ENCODE data around the gene BAIAP2L2. TPM values are rescaled to one million over a fixed set of nuclear protein-coding genes. Genes with fewer than 3 reads are reported as not detected.
"Not testable (repeated sequence)": the region's sequence is repeated elsewhere in the genome, so short reads cannot be mapped to it uniquely, and the experiment has no call there.

Gene BAIAP2L2
- total RNA-seq, 1 donor from 2014 or later, result 0.09 TPM

- intact Hi-C loops (cut with micrococcal nuclease), result no loop called here
Measured at GRCh38 chr22:38125038-38125610, 14.6 kb upstream of the BAIAP2L2 start.

GRCh38 chr22:38124236-38124974 lies 13.9 kb upstream of the BAIAP2L2 start:
- no peaks in the 10 kb centered on the region for H3K27me3 Mint-ChIP-seq (ENCODE audit: low read depth)
- no peaks in the 10 kb centered on the region for H3K36me3 Mint-ChIP-seq (ENCODE audit: low read depth)
- peaks cover 3% of the 10 kb centered on the region for H3K4me1 Mint-ChIP-seq (ENCODE audit: low read depth)
- H3K9me3 Mint-ChIP-seq, result no peaks in the 10 kb centered on the region
- H3K27ac Mint-ChIP-seq, result no peak overlapping the region
- intact Hi-C loops (cut with micrococcal nuclease), result no loop called here
- no peak overlapping the region for H3K4me3 Mint-ChIP-seq (ENCODE audit: low read depth)
- no peak for DNase-seq (ENCODE audit: low spot score)

More at GRCh38 chr22:38125038-38125610, 14.6 kb upstream of the BAIAP2L2 start:
- Mint-ChIP-seq H3K4me1 (ENCODE audit: low read depth) (peaks cover 3% of the 10 kb centered on the region), H3K9me3 (no peaks in the 10 kb centered on the region), H3K27ac (no peak overlapping the region), H3K4me3 (ENCODE audit: low read depth) (no peak overlapping the region), H3K36me3 (ENCODE audit: low read depth) (no peaks in the 10 kb centered on the region), H3K27me3 (ENCODE audit: low read depth) (no peaks in the 10 kb centered on the region)
- no peak for DNase-seq (ENCODE audit: low spot score)

GRCh38 chr22:38122616-38123015 lies 12.1 kb upstream of the BAIAP2L2 start:
- H3K4me3 Mint-ChIP-seq (ENCODE audit: low read depth), result no peak overlapping the region
- H3K27me3 Mint-ChIP-seq (ENCODE audit: low read depth), result no peaks in the 10 kb centered on the region
- H3K4me1 Mint-ChIP-seq (ENCODE audit: low read depth), result peaks cover 3% of the 10 kb centered on the region
- H3K9me3 Mint-ChIP-seq, result no peaks in the 10 kb centered on the region
- H3K36me3 Mint-ChIP-seq (ENCODE audit: low read depth), result no peaks in the 10 kb centered on the region
- intact Hi-C loops (cut with micrococcal nuclease), result no loop called here
- no peak overlapping the region for H3K27ac Mint-ChIP-seq
- no peak for DNase-seq (ENCODE audit: low spot score)

- H3K27ac Mint-ChIP-seq, result no peak overlapping the region
- H3K4me3 Mint-ChIP-seq (ENCODE audit: low read depth), result no peak overlapping the region
- intact Hi-C loops (cut with micrococcal nuclease), result no loop called here
- no peak for DNase-seq (ENCODE audit: low spot score)
- H3K9me3 Mint-ChIP-seq, result no peaks in the 10 kb centered on the region
- peaks cover 3% of the 10 kb centered on the region for H3K4me1 Mint-ChIP-seq (ENCODE audit: low read depth)
- H3K36me3 Mint-ChIP-seq (ENCODE audit: low read depth), result no peaks in the 10 kb centered on the region
- no peaks in the 10 kb centered on the region for H3K27me3 Mint-ChIP-seq (ENCODE audit: low read depth)
Measured at GRCh38 chr22:38120359-38121110, 10.1 kb upstream of the BAIAP2L2 start.

GRCh38 chr22:38118747-38119146 lies 8.3 kb upstream of the BAIAP2L2 start:
- H3K4me1 Mint-ChIP-seq (ENCODE audit: low read depth); H3K9me3 Mint-ChIP-seq; DNase-seq (ENCODE audit: low spot score); H3K4me3 Mint-ChIP-seq (ENCODE audit: low read depth); H3K27ac Mint-ChIP-seq; H3K36me3 Mint-ChIP-seq (ENCODE audit: low read depth); H3K27me3 Mint-ChIP-seq (ENCODE audit: low read depth); intact Hi-C loops (cut with micrococcal nuclease): not testable (repeated sequence)

- Mint-ChIP-seq H3K9me3 (no peaks in the 10 kb centered on the region), H3K4me3 (ENCODE audit: low read depth) (no peak overlapping the region), H3K36me3 (ENCODE audit: low read depth) (peaks cover 3% of the 10 kb centered on the region), H3K27ac (no peak overlapping the region), H3K27me3 (ENCODE audit: low read depth) (no peaks in the 10 kb centered on the region), H3K4me1 (ENCODE audit: low read depth) (no peaks in the 10 kb centered on the region)
- intact Hi-C loops (cut with micrococcal nuclease), result no loop called here
- no peak for DNase-seq (ENCODE audit: low spot score)
Measured at GRCh38 chr22:38118182-38118581, 7.7 kb upstream of the BAIAP2L2 start.

GRCh38 chr22:38117556-38117955 lies 7.1 kb upstream of the BAIAP2L2 start:
- H3K4me1 Mint-ChIP-seq (ENCODE audit: low read depth); H3K36me3 Mint-ChIP-seq (ENCODE audit: low read depth); H3K9me3 Mint-ChIP-seq; H3K27ac Mint-ChIP-seq; H3K27me3 Mint-ChIP-seq (ENCODE audit: low read depth); intact Hi-C loops (cut with micrococcal nuclease); H3K4me3 Mint-ChIP-seq (ENCODE audit: low read depth); DNase-seq (ENCODE audit: low spot score): not testable (repeated sequence)

GRCh38 chr22:38115423-38116205 lies 5.1 kb upstream of the BAIAP2L2 start:
- intact Hi-C loops (cut with micrococcal nuclease), result no loop called here
- Mint-ChIP-seq H3K27ac (no peak overlapping the region), H3K36me3 (ENCODE audit: low read depth) (peaks cover 3% of the 10 kb centered on the region), H3K27me3 (ENCODE audit: low read depth) (no peaks in the 10 kb centered on the region), H3K4me3 (ENCODE audit: low read depth) (no peak overlapping the region), H3K9me3 (no peaks in the 10 kb centered on the region), H3K4me1 (ENCODE audit: low read depth) (no peaks in the 10 kb centered on the region)
- no peak for DNase-seq (ENCODE audit: low spot score)

- intact Hi-C loops (cut with micrococcal nuclease), result no loop called here
- Mint-ChIP-seq H3K4me3 (ENCODE audit: low read depth) (no peak overlapping the region), H3K9me3 (no peaks in the 10 kb centered on the region), H3K36me3 (ENCODE audit: low read depth) (peaks cover 3% of the 10 kb centered on the region), H3K4me1 (ENCODE audit: low read depth) (no peaks in the 10 kb centered on the region), H3K27me3 (ENCODE audit: low read depth) (no peaks in the 10 kb centered on the region), H3K27ac (no peak overlapping the region)
- peak; percentile 67 for DNase-seq (ENCODE audit: low spot score)
Measured at GRCh38 chr22:38114484-38115398, 4.3 kb upstream of the BAIAP2L2 start.

- intact Hi-C loops (cut with micrococcal nuclease), result no loop called here
- H3K27ac Mint-ChIP-seq, result no peak overlapping the region
- H3K9me3 Mint-ChIP-seq, result no peaks in the 10 kb centered on the region
- no peak overlapping the region for H3K4me3 Mint-ChIP-seq (ENCODE audit: low read depth)
- H3K27me3 Mint-ChIP-seq (ENCODE audit: low read depth), result no peaks in the 10 kb centered on the region
- H3K36me3 Mint-ChIP-seq (ENCODE audit: low read depth), result peaks cover 3% of the 10 kb centered on the region
- no peaks in the 10 kb centered on the region for H3K4me1 Mint-ChIP-seq (ENCODE audit: low read depth)
- no peak for DNase-seq (ENCODE audit: low spot score)
Measured at GRCh38 chr22:38112381-38112780, 1.9 kb upstream of the BAIAP2L2 start.

GRCh38 chr22:38111925-38112355 lies 1.5 kb upstream of the BAIAP2L2 start:
- H3K27ac Mint-ChIP-seq, result no peak overlapping the region
- H3K9me3 Mint-ChIP-seq, result no peaks in the 10 kb centered on the region
- no peak for DNase-seq (ENCODE audit: low spot score)
- no peaks in the 10 kb centered on the region for H3K4me1 Mint-ChIP-seq (ENCODE audit: low read depth)
- H3K36me3 Mint-ChIP-seq (ENCODE audit: low read depth), result peaks cover 3% of the 10 kb centered on the region
- H3K27me3 Mint-ChIP-seq (ENCODE audit: low read depth), result no peaks in the 10 kb centered on the region
- H3K4me3 Mint-ChIP-seq (ENCODE audit: low read depth), result no peak overlapping the region
- intact Hi-C loops (cut with micrococcal nuclease), result no loop called here

All from activated T-helper 2 cell treated with anti-CD3 and anti-CD28 coated beads, Interferon-gamma antibody, Interleukin-2, Interleukin-4, amounts not matched to agents 10 μg/mL and 5 μg/mL and 100 μg/mL, durations not matched to agents 14 hours and 24 hours and 36 hours (primary cell).